Bronchial epithelial cell (primary cell): Measurements from ENCODE around the gene MDK. TPM values are rescaled to one million over a fixed set of nuclear protein-coding genes. Genes with fewer than 3 reads are reported as not detected.

Experiments used
- DNase-seq: peaks from one replicate; pipeline ENCODE4 v3.0.0-alpha.2; 2010; ENCODE audit warnings: low read depth
- FAIRE-seq: peaks from 2 replicates; lab custom pipeline; 2011; peaks lifted over from hg19 to GRCh38; lab: Jason Lieb, UNC
- H3K27me3 ChIP-seq: 2 replicates; pipeline ENCODE4 v1.5.1; 2011; ENCODE audit warnings: low read length; ENCODE audit not compliant: control insufficient read depth, insufficient read depth
- H3K36me3 ChIP-seq: 2 replicates; pipeline ENCODE4 v1.5.1; 2011; ENCODE audit warnings: low read length; ENCODE audit not compliant: control insufficient read depth, insufficient read depth
- H3K4me3 ChIP-seq: 2 replicates; pipeline ENCODE4 v1.5.1; 2011; ENCODE audit warnings: mild to moderate bottlenecking, low read depth, low read length, control low read depth
- CTCF ChIP-seq: IDR thresholded peaks from 2 replicates; pipeline ENCODE4 v1.5.1; 2011; ENCODE audit warnings: mild to moderate bottlenecking, moderate library complexity, low read length, control low read depth, inconsistent platforms; ENCODE audit not compliant: insufficient read depth, severe bottlenecking
- total RNA-seq: library from RNA; depleted of rRNA; stranded (reverse); fragments of >200 nt; gene quantifications from 2 replicates; pipeline ENCODE4 v1.2.1, GENCODE V29; 2014

MDK gene
- 10.2 and 11.6 TPM in 2 replicates for total RNA-seq

- peaks cover 6% of the 10 kb centered on the region for H3K36me3 ChIP-seq
- peaks cover 1% of the 10 kb centered on the region for H3K27me3 ChIP-seq
- TF ChIP-seq CTCF: no peak
- DNase-seq (no peak), FAIRE-seq (no peak)
- H3K4me3 ChIP-seq: peak within 1 kb of the TSS; percentile 39
Observed at GRCh38 chr11:46381048-46381818, at the start of gene MDK. MDK (plus strand) TSS chr11:46381669; CDS start chr11:46382058, 389 bp downstream.

GRCh38 chr11:46332093-46332567 is 49.3 kb upstream of the MDK start:
- peaks cover 26% of the 10 kb centered on the region for H3K27me3 ChIP-seq
- no peak for TF ChIP-seq CTCF
- H3K4me3 ChIP-seq: no peak overlapping the region
- FAIRE-seq: no peak
- DNase-seq: no peak
- no peaks in the 10 kb centered on the region for H3K36me3 ChIP-seq

- H3K4me3 ChIP-seq: peak overlapping the region; percentile 5
Observed at GRCh38 chr11:46332568-46333393, 48.7 kb upstream of the MDK start.

GRCh38 chr11:46333394-46333947 is 48.0 kb upstream of the MDK start:
- DNase-seq (no peak), FAIRE-seq (no peak)
- Histone ChIP-seq H3K27me3 (peaks cover 26% of the 10 kb centered on the region), H3K36me3 (no peaks in the 10 kb centered on the region), H3K4me3 (peak overlapping the region; percentile 5)
- no peak for TF ChIP-seq CTCF

More at GRCh38 chr11:46332568-46333393, 48.7 kb upstream of the MDK start:
- no peak for TF ChIP-seq CTCF
- Histone ChIP-seq H3K27me3 (peaks cover 26% of the 10 kb centered on the region), H3K36me3 (no peaks in the 10 kb centered on the region)
- no peak for DNase-seq
- FAIRE-seq: no peak

GRCh38 chr11:46334211-46334610 is 47.3 kb upstream of the MDK start:
- no peak for FAIRE-seq
- Histone ChIP-seq H3K36me3 (no peaks in the 10 kb centered on the region), H3K4me3 (no peak overlapping the region), H3K27me3 (peaks cover 26% of the 10 kb centered on the region)
- no peak for TF ChIP-seq CTCF
- DNase-seq: no peak
